Upper lobe of left lung (tissue), 6 donors: ENCODE data around the gene TLR4. TPM values are rescaled to one million over a fixed set of nuclear protein-coding genes. Genes with fewer than 3 reads are reported as not detected.

Source experiments
- ATAC-seq, 2 donors: fragments of 200-7000 bp; cut with Tn5 transposase; one replicate each; pipeline ENCODE4 v1.9.1; 2022; ENCODE audit warnings: mild to moderate bottlenecking in 2 of 2, moderate library complexity in 2 of 2; ENCODE audit not compliant: low FRiP score in 2 of 2
- DNase-seq, 2 donors: peaks; one replicate each; pipeline ENCODE4 v3.0.0-alpha.2; 2019 to 2020
- H3K27ac ChIP-seq, 4 donors: fragments of 200-600 bp; sonication (generic); one replicate each; pipeline ENCODE4 v1.5.1; 2016 to 2019
- H3K27me3 ChIP-seq, 4 donors: fragments of 200-600 bp; sonication (generic); one replicate each; pipeline ENCODE4 v1.5.1; 2017 to 2019
- H3K36me3 ChIP-seq, 4 donors: fragments of 200-600 bp; sonication (generic); one replicate each; pipeline ENCODE4 v1.5.1; 2016 to 2019
- H3K4me1 ChIP-seq, 4 donors: fragments of 200-600 bp; sonication (generic); one replicate each; pipeline ENCODE4 v1.5.1; 2018 to 2019
- H3K4me3 ChIP-seq, 4 donors: fragments of 200-600 bp; sonication (generic); one replicate each; pipeline ENCODE4 v1.5.1; 2017 to 2019; ENCODE audit warnings: mild to moderate bottlenecking in 2 of 4, moderate library complexity in 1 of 4
- H3K9me3 ChIP-seq, 4 donors: fragments of 200-600 bp; sonication (generic); one replicate each; pipeline ENCODE4 v1.5.1; 2018 to 2019
- EP300 ChIP-seq, 4 donors: sonication (generic); formaldehyde crosslinking; IDR thresholded peaks; one replicate each; pipeline ENCODE4 v1.5.1; 2017; ENCODE audit warnings: antibody characterized with exemption in 4 of 4, control low read depth in 2 of 4
- POLR2A ChIP-seq, 4 donors: fragments of 450-650 bp; IDR thresholded peaks; one replicate each; pipeline ENCODE4 v1.5.1; 2016 to 2017; ENCODE audit warnings: antibody characterized with exemption in 4 of 4, mild to moderate bottlenecking in 2 of 4
- POLR2AphosphoS5 ChIP-seq, 2 donors: sonication (generic); formaldehyde crosslinking; IDR thresholded peaks; one replicate each; pipeline ENCODE4 v1.5.1; 2017; ENCODE audit warnings: antibody characterized with exemption in 2 of 2
- WGBS, 2 donors: methylation state at CpG; one replicate each; pipeline ENCODE4 v1.1.5; 2017 to 2018; 5-methylcytosine and 5-hydroxymethylcytosine counted together
- total RNA-seq, 6 donors: library from RNA; depleted of rRNA in 4 of 6; stranded (reverse); fragments of >200 nt in 4 of 6; gene quantifications; one replicate each; pipeline versions ENCODE4 v1.1.0 to v1.2.1, GENCODE V29; 2016 to 2021
- TF ChIP-seq, protein P1 (sequence below), 6 experiments: fragments of 450-650 bp in 4 of 6; fragments of 200-600 bp in 2 of 6; sonication (generic) in 2 of 6; IDR thresholded peaks; one replicate each; pipeline ENCODE4 v1.5.1; 2016 to 2019; ENCODE audit warnings: antibody characterized with exemption in 6 of 6
- donor health status: DM: no; HTN: no; CAD: no; lungs with moderate emphysema.
- donor health status: DM: no; HTN: yes; CAD: no; lungs with severe emphysema.

TLR4 gene
- total RNA-seq, 6 donors from 2014 or later, result 34.2 to 57.0 (median 44.0) TPM

- TF ChIP-seq POLR2AphosphoS5 (IDR thresholded peaks at IDR 0.05), result no peak
- TF ChIP-seq POLR2A (IDR thresholded peaks at IDR 0.05), result no peak
- Histone ChIP-seq H3K4me1 (no peaks in the 10 kb centered on the region), H3K9me3 (no peaks in the 10 kb centered on the region), H3K36me3 (no peaks in the 10 kb centered on the region), H3K27me3 (no peaks in the 10 kb centered on the region), H3K4me3 (no peak overlapping the region), H3K27ac (no peak overlapping the region)
- DNase-seq, result no peak
- ATAC-seq, result no peak
- WGBS, 2 donors, result 91 to 95% methylated on average over 2 of the region's 2 CpGs
Measured at GRCh38 chr9:117752894-117753293, 48.7 kb downstream of the TLR4 start.

GRCh38 chr9:117757561-117758190, 53.5 kb downstream of the TLR4 start:
- H3K4me1 ChIP-seq, result no peaks in the 10 kb centered on the region
- TF ChIP-seq, protein P1, sequence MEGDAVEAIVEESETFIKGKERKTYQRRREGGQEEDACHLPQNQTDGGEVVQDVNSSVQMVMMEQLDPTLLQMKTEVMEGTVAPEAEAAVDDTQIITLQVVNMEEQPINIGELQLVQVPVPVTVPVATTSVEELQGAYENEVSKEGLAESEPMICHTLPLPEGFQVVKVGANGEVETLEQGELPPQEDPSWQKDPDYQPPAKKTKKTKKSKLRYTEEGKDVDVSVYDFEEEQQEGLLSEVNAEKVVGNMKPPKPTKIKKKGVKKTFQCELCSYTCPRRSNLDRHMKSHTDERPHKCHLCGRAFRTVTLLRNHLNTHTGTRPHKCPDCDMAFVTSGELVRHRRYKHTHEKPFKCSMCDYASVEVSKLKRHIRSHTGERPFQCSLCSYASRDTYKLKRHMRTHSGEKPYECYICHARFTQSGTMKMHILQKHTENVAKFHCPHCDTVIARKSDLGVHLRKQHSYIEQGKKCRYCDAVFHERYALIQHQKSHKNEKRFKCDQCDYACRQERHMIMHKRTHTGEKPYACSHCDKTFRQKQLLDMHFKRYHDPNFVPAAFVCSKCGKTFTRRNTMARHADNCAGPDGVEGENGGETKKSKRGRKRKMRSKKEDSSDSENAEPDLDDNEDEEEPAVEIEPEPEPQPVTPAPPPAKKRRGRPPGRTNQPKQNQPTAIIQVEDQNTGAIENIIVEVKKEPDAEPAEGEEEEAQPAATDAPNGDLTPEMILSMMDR (IDR thresholded peaks at IDR 0.05), result no peak
- TF ChIP-seq EP300 (IDR thresholded peaks at IDR 0.05) (no peak), POLR2A (IDR thresholded peaks at IDR 0.05) (no peak), POLR2AphosphoS5 (IDR thresholded peaks at IDR 0.05) (no peak)
- H3K9me3 ChIP-seq, result no peaks in the 10 kb centered on the region
- 60 to 82% methylated on average over 3 to 5 of the region's 5 CpGs for WGBS, 2 donors
- no peak overlapping the region for H3K27ac ChIP-seq
- DNase-seq (no peak), ATAC-seq (peak in 1 of 2 donors; percentile 52)
- no peaks in the 10 kb centered on the region for H3K36me3 ChIP-seq
- H3K27me3 ChIP-seq, result no peaks in the 10 kb centered on the region
- H3K4me3 ChIP-seq, result no peak overlapping the region

DNA sequence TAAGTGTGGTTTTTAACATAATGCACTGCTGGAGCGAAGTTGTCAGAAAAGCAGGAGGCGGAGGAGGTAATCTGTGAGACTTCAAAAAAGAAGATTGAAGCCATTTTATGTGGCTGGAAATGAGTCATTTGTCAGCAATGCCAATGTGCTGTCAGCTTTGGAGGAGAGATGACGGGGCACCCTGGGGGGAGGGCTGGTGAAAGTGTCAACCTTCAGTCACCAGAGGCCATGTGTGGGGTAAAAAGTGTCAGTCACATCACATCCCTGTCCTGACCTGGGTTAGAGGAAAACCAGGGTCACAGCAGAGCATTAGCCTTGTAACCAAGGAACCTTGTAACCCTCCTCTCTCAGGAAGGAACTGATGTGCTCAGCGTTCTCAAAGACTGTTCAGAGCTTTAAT, 59.1 kb downstream of the TLR4 start:
- H3K36me3 ChIP-seq, result no peaks in the 10 kb centered on the region
- WGBS, 2 donors, result 71 to 73% methylated on average over 4 of the region's 4 CpGs
- no peaks in the 10 kb centered on the region for H3K9me3 ChIP-seq
- H3K27me3 ChIP-seq, result no peaks in the 10 kb centered on the region
- TF ChIP-seq, protein P1 (IDR thresholded peaks at IDR 0.05), result no peak
- no peak for TF ChIP-seq POLR2AphosphoS5 (IDR thresholded peaks at IDR 0.05)
- TF ChIP-seq EP300 (IDR thresholded peaks at IDR 0.05), result no peak
- TF ChIP-seq POLR2A (IDR thresholded peaks at IDR 0.05), result no peak
- H3K4me3 ChIP-seq, result no peak overlapping the region
- ATAC-seq (no peak), DNase-seq (no peak)
- H3K4me1 ChIP-seq, result no peaks in the 10 kb centered on the region
- H3K27ac ChIP-seq, result no peak overlapping the region

GRCh38 chr9:117768750-117769395, 64.7 kb downstream of the TLR4 start:
- TF ChIP-seq POLR2AphosphoS5 (IDR thresholded peaks at IDR 0.05) (no peak), POLR2A (IDR thresholded peaks at IDR 0.05) (no peak), EP300 (IDR thresholded peaks at IDR 0.05) (no peak)
- TF ChIP-seq, protein P1 (IDR thresholded peaks at IDR 0.05), result no peak
- Histone ChIP-seq H3K36me3 (no peaks in the 10 kb centered on the region), H3K4me3 (no peak overlapping the region), H3K27me3 (no peaks in the 10 kb centered on the region), H3K27ac (no peak overlapping the region), H3K9me3 (no peaks in the 10 kb centered on the region), H3K4me1 (no peaks in the 10 kb centered on the region)
- no peak for ATAC-seq
- DNase-seq, result no peak
- WGBS, 2 donors, result 52 to 53% methylated on average over 4 of the region's 4 CpGs

GRCh38 chr9:117771136-117771535, 66.9 kb downstream of the TLR4 start:
- DNase-seq (no peak), ATAC-seq (no peak)
- WGBS, 2 donors, result 77 to 84% methylated on average over 4 of the region's 4 CpGs
- H3K4me3 ChIP-seq, result no peak overlapping the region
- no peaks in the 10 kb centered on the region for H3K27me3 ChIP-seq
- no peaks in the 10 kb centered on the region for H3K9me3 ChIP-seq
- TF ChIP-seq EP300 (IDR thresholded peaks at IDR 0.05), result no peak
- TF ChIP-seq, protein P1 (IDR thresholded peaks at IDR 0.05), result no peak
- TF ChIP-seq POLR2AphosphoS5 (IDR thresholded peaks at IDR 0.05), result no peak
- TF ChIP-seq POLR2A (IDR thresholded peaks at IDR 0.05), result no peak
- no peaks in the 10 kb centered on the region for H3K4me1 ChIP-seq
- no peak overlapping the region for H3K27ac ChIP-seq
- no peaks in the 10 kb centered on the region for H3K36me3 ChIP-seq
